Fibroblast of gingiva (primary cell): ENCODE measurements around the gene LGALS3.
"Not testable (repeated sequence)": the region's sequence is repeated elsewhere in the genome, so short reads cannot be mapped to it uniquely, and the experiment has no call there.

Source experiments
- DNase-seq: peaks from one replicate; pipeline ENCODE4 v3.0.0-alpha.2; 2011; ENCODE audit warnings: low read depth

The LGALS3 gene

GRCh38 chr14:55129086-55129427 is at the start of gene LGALS3:
Gene LGALS3 (plus strand): TSS chr14:55129252. CDS start chr14:55137374, 8,122 bp downstream.
- DNase-seq: peak; percentile 70

- not testable (repeated sequence) for DNase-seq
These were observed 49.1 kb upstream of the LGALS3 start for GRCh38 chr14:55079961-55080360.

- DNase-seq: no peak
These were observed 44.5 kb upstream of the LGALS3 start for GRCh38 chr14:55084401-55085059.

DNA sequence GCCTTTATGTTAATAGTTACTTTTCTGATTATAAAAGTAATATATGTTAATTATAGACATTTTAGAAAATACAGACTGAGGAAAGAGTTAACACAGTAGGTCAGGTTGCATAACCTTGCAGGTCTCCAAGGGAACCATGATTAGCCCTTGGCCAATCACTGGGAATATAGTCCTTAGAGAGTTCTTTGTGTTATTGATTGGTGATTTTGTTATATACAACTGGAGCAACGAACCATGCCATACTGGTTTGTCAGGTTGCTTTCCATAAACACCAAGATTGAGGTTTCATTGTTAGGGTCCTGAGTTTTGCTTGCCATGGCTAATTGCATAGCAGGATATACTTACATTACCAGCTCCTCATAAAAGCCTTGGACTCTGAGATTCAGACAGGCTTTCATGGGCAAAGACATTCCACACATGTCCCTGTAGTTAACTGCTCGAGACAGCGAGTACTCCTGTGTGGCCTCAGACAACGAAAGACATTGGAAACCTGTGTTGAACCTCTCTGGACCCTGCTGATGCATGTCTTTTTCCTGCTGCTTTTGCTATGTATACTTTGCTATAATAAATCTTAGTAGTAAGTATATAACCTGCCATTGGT is 43.9 kb upstream of the LGALS3 start:
- DNase-seq: no peak

- no peak for DNase-seq
These were observed 42.1 kb upstream of the LGALS3 start for GRCh38 chr14:55086938-55087337.

- peak; percentile 42 for DNase-seq
These were observed 40.7 kb upstream of the LGALS3 start for GRCh38 chr14:55088356-55088755.

DNA sequence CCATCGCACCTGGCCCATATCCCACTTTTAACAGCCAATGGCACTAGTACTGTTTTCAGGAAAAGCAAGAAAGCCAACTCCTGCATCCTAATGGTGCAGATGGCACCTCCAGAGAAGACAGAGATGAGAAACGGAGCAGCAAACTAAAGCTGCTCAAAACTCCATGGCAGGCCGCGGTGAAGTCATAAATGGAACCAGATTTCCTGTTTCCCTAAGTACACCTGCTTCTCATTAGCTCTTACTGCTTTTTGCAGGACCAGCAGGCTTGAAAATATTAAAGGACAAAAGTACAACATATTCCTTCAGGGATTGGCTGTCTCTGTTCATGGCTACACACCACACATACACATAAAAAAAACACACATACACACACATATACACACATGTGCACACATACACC is 36.7 kb upstream of the LGALS3 start:
- DNase-seq: peak; percentile 83

DNA sequence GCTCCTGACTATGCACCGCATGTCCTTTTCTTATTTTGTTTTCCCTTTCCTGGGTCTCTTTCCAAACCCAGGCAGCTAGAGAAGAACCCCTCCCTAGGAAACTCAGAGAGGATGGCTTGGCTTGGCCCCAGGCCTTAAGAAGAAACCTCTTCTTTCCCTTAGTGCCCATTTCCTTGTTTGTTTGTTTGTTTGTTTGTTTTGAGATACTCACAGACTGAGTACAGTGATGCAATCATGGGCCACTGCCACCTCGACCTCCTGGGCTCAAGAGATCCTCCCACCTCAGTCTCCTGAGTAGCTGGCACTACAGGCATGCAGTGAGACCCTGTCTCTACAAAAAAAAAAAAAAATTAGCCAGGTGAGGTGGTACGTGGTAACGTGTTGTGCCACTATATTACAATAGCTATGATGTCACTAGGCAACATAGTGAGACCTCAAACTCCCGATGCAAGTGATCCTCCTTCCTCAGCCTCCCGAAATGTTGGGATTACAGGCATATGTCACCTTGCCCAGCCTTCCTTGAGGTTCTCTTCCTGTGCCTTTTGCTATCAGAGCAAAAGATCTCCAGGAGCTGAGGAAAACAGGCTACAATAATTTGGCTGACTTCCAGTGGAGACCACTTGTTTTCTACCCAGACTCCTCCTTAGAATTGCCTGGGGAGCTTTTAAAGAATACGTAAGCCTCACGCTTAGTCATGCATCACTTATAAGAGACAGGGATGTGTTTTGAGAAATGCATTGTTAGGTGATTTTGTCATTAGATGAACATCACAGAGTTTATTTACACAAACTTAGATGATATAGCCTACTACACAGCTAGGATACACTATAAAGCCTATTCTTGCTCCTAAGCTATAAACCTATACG is 34.5 kb upstream of the LGALS3 start:
- no peak for DNase-seq

DNA sequence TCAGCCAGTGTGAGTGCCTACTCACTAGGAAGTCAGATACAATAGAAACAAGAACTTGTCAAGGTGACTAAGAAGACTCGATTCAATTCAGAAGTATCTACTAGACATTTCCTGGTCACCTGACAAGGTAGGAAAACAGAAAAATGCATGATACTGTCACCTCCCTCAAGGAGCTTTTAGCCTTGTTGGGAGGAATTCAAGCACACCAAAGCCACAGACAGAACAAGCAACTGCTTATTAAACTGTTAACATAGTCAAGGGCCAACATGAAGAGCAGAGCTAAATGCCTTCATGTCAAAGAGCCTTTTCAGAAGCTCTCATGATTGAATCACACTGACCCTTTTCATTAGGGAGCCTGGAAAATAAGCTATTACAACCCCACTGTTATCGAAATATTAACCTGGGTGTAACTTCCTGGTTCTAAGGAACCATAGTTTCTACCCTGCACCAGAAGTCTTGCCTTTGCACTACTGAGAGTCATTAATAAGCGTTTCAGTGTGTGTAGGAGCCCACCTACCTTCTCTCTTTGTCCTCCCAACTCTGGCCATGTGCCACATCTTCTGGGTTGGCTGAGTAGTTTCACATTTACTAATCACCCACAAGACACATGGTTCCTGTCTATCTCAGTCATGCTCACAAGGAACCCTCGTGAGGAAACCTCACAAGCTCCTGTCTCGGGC is 31.0 kb upstream of the LGALS3 start:
- no peak for DNase-seq

- DNase-seq: no peak
These were observed 30.5 kb upstream of the LGALS3 start for GRCh38 chr14:55098561-55098898.

DNA sequence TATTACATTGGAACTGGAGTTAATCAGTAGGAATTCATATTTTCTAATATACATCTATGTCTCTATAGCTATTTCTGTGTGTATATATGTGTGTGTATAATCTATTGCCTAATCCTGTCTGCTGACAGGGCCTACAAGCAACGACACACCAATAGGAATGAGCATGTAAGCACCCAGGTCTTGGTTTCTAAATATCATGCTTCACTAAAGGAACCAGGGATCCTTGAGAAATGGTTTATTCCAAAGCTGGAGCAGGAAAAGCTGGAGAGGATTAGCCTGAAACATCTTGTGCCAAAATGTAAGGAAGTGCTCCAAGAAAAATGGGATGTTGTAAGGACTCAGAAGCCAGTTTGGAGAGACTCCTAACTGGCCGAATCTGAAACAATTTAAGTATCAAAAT is 29.3 kb upstream of the LGALS3 start:
- peak; percentile 95 for DNase-seq

DNA sequence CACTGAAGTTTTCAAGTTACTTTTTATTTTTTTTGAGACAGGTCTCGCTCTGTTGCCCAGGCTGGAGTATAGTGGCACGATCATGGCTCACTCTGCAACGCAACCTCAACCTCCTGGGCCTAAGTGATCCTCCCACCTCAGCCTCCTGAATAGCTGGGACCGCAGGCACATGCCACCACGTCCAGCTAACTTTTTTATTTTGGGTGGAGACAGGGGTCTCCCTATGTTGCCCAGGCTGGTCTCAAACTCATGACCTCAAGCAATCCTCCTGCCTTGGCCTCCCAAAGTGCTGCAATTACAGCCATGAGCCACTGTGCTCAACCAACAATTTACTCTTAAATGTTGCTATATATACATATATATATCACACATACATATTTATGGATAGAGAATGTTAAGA is 27.4 kb upstream of the LGALS3 start:
- DNase-seq: no peak

DNA sequence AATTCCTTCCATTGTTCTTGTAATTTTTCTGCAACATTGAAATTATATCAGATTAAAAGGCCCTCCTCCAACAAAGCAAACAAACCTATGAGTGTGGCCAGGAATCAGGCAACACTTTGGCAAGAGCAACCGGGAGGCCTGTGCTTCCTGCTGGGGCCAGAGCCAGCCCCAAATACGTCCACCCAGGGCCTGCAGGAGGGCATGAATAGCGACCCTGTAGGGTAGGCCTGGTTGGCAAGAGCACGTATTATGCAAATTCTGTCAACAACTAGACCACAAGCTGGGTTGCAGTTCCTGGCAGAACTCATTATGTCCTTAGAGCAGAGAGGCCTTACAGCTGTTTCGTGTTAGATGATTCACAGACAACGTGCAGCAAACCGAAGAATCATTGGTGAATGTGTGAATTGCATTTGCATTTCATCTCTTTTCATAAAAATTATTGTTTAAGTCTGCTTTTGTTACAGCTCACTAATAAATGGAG is 26.9 kb upstream of the LGALS3 start:
- DNase-seq: peak; percentile 100

DNA sequence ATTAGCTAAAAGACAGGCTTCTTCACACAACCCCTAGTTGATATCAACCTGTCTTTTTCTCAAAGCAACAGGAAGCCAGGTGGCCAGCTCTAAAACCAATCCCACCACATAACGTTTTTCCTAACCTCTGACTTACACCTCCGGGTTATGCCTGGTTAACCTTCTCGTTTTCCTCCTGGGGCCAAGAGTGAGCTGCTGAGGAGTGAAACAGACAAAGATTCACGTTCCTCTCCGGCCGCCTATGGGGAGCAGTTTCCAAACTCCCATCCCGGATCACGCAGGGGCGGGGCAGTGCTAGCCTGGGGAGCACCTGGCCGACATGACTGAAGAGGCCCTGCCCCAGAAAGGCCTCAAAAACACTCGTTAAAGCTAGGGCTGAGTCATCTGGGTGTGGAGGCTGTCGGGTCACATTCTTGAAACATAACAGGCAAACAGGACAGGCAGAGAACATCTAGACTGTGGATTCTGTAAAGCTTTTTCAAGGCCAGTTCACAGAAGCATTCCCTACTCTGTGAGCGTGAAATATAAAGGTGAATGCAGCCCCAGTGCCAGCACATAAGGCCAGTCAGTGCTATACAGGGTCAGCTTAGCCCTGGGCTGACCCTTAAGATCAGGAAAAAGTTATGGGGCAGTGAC is 25.9 kb upstream of the LGALS3 start:
- DNase-seq: peak; percentile 88

DNA sequence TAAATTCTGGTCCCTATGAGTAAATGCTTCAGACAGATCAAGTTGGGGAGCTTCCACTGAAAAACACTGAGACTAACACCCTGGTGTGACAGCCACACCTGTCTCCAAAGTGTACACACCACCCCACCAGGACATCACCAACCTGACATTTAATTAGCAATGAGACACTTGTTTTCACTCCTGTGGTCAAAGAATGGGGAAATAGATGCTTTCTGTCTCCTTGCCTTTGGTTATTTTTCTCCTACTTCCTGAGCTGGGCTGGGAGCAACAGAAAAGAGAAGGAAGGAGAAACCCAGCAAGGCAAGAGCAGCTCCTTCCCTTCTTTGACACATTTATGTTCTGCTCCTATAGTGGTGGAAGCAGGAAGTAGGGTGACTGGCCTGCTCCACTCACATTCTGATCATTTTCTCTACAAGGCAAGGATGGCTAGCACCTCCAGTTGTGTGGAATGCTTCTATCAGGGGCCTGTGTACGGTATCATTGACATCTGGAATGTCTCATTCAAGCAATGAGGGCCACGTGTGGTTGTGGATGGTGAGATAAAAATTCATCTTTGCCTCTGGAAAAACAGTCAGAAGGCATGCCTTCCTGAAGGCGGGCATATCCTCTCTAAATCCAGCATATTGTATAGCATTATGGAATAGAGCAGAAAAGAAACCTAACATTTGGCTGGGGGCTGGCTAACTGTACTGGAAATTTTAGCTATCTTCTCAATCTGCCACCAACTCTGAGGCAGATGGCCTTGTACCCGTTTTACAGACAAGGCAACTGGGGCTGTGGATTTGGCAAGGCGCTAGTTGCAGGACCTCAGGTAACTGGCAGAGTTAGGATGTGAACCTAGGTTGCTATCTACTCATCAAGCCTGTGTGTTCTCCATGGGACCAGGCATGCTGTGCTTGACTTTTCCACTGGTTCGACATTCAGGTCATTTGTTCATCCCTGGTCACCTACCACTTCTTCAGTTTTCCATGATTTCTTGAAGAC is 24.8 kb upstream of the LGALS3 start:
- no peak for DNase-seq

- no peak for DNase-seq
These were observed 23.1 kb upstream of the LGALS3 start for GRCh38 chr14:55105991-55106390.

DNA sequence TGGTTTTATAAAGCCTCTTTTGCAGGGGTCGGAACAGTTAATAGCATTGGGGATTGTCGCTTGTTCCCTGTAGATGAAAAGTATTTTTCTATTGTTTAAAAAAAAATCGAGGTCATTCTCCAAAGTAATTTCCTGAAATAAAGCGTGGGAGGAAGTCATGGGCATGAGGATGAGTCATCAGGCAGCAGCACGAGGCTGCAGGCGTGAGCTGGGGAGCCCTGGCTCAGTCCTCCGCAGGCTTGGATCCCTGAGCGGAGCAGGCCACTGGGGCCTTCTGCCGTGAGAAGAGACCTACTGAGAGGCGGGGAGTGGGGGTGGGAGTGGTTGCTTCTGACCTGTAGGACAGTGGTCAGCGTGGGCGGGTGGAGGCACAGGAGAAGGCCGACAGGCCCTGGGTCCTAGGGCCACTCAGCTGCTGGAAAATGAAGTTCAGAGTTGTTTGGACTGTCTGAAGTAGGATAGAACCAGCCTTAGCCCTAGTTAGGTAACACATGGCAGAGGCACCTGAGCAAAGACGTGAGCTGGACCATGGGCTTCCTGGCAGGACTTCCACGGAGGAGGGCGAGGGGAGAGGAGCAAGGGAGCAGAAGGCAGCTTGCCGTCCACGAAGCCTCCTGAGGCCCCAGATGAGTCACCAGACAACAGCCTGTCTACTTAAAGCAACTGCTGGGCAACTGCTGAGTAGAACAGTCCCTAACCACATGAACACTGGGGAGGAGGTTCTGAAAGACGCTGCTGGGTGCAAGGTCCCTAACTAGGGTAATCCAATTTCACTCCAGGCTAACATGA is 21.1 kb upstream of the LGALS3 start:
- peak; percentile 96 for DNase-seq

- DNase-seq: no peak
These were observed 19.2 kb upstream of the LGALS3 start for GRCh38 chr14:55109836-55110235.

- no peak for DNase-seq
These were observed 17.8 kb upstream of the LGALS3 start for GRCh38 chr14:55111122-55111708.

DNA sequence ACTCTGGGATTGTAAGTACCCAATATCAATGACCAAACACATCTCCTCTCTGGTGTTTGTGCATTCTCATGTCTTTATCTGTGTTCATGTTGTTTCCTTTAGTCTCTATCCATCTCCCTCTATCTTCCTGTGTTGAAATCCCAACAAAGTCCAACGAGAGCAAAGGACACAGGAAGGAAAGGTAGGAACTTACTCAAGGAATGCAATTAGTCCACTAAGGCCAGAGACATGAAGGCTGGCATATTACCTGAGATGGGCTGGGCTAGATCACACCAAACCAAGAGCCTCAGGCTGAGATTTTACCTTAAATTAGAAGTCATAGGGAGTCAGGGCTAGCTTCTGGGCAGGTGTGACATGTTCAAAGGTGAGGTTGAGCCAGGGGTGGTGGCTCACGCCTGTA is 14.3 kb upstream of the LGALS3 start:
- no peak for DNase-seq
